ENCODE results near the gene FN3K.

Gene FN3K

GRCh38 chr17:82734987-82735866 lies at the start of gene FN3K:
Gene FN3K, plus strand, starts transcription at chr17:82735615. Its CDS starts 22 bp downstream, at chr17:82735637.
- peak; percentile 66 for DNase-seq (ENCODE audit: low read depth)

GRCh38 chr17:82686366-82687324 lies 48.8 kb upstream of the FN3K start:
- DNase-seq (ENCODE audit: low read depth) = no peak

DNA sequence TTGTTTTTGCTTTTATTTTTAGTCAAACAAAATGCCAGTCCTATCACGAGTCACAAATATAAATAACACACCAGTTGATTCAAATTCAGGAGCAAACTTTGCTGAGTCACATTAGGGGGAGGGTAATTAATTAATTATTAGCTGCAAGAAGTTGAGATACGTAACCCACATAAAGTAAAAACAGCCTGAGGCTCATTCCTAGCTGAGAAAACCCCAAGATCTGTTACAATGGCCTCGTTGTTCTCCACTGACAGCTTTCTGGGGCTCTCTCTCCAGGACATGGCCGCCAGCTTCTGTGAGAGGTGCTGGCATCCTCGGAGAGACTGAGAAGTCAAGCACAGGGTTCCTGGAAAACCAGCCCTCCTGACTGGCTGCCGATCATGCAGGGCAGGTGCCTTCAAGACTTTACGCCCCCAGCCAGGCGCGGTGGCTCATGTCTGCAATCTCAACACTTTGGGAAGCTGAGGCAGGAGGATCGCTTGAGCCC lies 48.0 kb upstream of the FN3K start:
- no peak for DNase-seq (ENCODE audit: low read depth)

DNA sequence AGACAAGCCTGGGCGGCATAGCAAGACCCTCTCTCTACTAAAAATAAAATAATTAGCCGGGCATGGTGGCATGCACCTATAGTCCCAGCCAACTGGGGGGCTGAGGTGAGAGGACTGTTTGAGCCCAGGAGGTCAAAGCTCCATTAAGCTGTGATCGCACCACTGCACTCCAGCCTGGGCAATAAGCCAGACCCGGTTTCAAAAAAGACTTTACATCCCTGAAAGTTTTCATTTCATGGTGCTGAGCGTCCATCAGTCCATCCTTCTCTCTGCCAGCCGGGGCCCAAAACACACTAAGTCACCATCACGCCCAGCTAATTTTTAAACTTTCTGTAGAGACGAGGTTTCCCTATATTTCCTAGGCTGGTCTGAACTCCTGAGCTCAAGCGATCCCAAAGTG lies 47.5 kb upstream of the FN3K start:
- no peak for DNase-seq (ENCODE audit: low read depth)

DNA sequence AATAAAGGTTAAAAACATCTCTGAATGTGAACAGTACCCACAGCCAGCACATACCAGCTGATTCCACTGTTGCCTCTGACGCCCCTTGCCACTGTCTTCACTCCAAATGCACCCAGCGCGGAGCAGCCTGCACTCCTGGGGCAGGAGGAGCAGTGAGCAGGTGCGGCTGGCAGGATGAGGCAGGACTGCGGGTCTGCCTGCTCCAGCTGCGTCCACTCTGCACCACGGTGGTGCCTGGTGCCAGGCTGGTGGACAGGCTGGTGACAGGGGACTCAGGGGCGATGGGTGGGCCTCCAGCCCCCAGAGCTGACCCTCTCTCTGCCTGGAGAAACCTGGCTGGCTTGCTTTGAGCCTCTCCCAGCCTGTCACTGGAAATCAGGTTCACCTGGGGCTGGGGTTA lies 46.3 kb upstream of the FN3K start:
- DNase-seq (ENCODE audit: low read depth) = no peak

GRCh38 chr17:82690786-82691489 lies 44.5 kb upstream of the FN3K start:
- DNase-seq (ENCODE audit: low read depth) = no peak

DNA sequence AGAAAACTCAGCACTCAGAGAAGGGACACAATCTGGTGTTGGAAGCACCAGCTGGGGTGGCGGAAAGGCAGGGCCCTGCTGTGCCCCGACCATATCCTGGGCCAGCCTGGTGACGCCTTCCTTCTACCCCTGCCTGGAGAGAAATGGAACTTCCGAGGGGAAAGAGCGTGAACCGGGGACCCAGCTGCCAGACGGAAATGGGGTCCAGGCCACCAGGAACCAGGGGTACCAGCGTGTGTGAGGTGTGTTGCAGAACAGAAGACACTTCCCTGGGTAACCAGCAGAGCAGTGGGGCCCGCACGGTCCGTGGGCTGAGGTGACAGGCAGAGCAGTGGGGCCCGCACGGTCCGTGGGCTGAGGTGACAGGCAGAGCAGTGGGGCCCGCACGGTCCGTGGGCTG lies 43.7 kb upstream of the FN3K start:
- no peak for DNase-seq (ENCODE audit: low read depth)

- DNase-seq (ENCODE audit: low read depth) = no peak
Observed at GRCh38 chr17:82692268-82692667, 43.1 kb upstream of the FN3K start.

- no peak for DNase-seq (ENCODE audit: low read depth)
Observed at GRCh38 chr17:82693168-82693867, 42.1 kb upstream of the FN3K start.

DNA sequence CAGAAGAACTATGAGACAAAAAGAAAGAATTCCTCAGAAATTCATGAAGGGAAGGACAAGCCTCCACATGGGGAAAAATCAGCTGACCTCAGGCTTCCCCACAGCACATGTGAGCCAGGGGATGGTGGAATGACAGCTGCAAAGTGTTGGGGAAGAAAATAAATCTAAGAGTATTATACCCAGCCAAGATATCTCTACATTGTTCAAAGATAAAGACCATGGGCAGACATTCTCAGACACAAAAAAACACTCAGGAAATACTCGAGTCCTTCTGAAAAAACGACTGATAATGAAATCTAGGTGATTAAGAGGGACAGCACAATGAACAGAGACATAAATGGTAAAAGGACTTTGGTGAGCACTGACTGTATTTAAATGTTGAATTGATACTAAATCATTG lies 40.8 kb upstream of the FN3K start:
- no peak for DNase-seq (ENCODE audit: low read depth)

DNA sequence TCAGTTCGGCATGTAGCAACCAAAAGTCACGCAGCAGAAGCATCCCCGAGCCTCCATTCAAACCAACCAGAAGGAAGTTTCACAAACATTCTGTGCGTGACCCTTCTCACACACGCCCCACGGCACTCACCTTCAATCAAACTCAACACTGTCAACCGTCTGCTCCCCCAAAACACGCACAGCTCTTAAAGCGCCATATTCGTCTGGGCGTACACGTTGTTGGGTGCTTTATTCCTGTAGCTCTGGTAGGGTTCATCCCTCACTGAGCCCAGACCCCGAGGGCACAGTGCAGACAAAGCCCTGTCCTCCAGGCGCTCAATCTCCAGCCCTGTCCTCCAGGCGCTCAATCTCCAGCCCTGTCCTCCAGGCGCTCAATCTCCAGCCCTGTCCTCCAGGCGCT lies 39.2 kb upstream of the FN3K start:
- no peak for DNase-seq (ENCODE audit: low read depth)

- peak; percentile 20 for DNase-seq (ENCODE audit: low read depth)
Observed at GRCh38 chr17:82696916-82697807, 38.3 kb upstream of the FN3K start.

DNA sequence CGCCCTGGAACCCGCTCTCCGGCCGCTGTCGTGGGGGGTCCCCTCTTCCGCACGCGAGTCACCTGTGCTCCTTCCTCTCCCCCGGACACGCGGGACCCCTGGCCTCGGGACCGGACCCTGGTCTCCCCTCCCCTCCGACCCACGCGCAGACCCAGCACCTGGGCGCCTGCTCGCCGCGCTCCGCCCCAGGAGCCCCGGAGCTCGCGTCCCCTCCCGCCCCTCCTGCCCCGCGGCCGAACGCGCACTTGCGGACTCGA lies 37.7 kb upstream of the FN3K start:
- DNase-seq (ENCODE audit: low read depth) = no peak

- DNase-seq (ENCODE audit: low read depth) = peak; percentile 99
Observed at GRCh38 chr17:82698065-82698973, 37.1 kb upstream of the FN3K start, which contains the start of gene RAB40B. Gene RAB40B, minus strand, starts transcription at chr17:82698698. Its CDS starts 102 bp downstream, at chr17:82698596.

GRCh38 chr17:82698974-82699442 lies 36.4 kb upstream of the FN3K start:
- peak; percentile 7 for DNase-seq (ENCODE audit: low read depth)

- no peak for DNase-seq (ENCODE audit: low read depth)
Observed at GRCh38 chr17:82699551-82699950, 35.9 kb upstream of the FN3K start.

DNA sequence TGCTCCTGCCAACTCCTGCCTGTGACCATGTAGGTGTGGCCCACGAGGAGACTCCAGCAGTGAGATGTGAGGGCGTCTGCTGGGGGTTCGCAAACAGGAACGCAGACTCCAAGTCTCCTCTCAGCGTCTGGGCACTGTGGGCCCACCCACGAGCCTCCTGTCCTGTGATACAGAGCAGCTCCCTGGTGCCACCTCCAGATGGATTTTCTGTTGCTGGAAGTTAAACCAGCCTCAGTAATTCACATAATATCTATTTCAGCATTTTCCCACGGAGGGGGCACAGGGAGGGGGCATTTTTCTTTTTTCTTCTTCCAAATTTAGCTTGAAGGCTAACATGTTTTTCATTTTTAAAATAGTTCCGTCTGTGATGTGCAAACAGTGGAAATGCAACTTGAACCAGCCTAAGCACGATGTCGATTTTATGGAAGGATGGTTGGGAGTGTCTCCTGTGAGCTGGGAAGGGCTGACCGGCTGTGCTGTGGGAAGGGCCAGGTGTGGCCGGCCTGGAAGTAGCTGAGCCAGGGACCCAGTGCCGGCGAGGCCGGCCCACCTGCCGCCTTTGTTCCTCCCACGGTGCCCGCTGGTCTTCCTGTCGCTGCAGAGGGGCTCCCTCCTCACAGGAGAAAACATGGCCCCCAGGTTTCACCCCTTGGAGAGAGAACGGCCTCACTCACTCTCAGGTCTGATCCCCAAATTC lies 33.0 kb upstream of the FN3K start:
- DNase-seq (ENCODE audit: low read depth) = no peak

DNA sequence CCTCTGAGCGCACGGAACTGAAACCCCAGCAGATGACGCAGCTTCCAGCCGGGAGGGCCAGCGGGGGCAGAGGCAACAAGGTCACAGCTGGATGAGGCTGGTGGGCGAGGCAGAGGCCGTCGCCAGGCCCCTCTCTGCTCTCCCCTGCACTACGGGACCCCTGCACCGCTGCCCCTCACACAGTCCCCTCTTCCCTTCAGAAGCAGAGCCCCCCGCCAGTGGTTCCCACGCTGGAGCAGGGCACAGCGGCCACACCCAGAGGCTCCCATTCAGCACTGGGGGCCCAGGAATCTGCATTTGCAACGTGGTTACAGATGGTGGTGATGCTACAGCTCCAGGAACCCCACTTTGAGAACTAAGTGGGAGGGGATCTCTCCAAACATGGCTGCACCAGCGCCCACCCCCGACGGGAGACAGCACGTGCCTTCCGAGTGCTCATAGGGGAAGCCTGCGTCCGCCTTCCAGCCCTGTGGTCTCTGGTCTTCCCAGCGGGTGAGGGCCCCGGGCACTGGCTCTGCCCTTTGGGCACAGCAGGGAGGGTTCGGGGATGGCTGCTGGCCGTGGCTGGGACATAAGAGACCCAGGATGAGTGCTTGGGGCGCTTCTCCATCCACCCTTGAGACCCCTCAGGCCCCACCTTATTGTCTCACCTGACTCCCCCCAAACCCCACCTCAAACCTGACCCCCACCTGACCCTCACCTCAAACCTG lies 32.2 kb upstream of the FN3K start:
- no peak for DNase-seq (ENCODE audit: low read depth)
